ENCODE results near the gene CACNA2D3. TPM values are rescaled to one million over a fixed set of nuclear protein-coding genes. Genes with fewer than 3 reads are reported as not detected.
A peak's percentile ranks its signal among the peaks of the same experiment; 100 is the strongest.

CACNA2D3 gene
- total RNA-seq, 2 donors from 2014 or later, result not detected

- Mint-ChIP-seq H3K9me3 (peaks cover 0 to 1% of the 10 kb centered on the region in 2 donors), H3K27ac (no peak overlapping the region), H3K36me3 (no peaks in the 10 kb centered on the region)
- DNase-seq (ENCODE audit: low spot score in 2 of 2) (no peak), ATAC-seq (no peak)
These were observed 253.9 kb downstream of the CACNA2D3 start for GRCh38 chr3:54376142-54376807.

GRCh38 chr3:54376939-54377578 lies 254.7 kb downstream of the CACNA2D3 start:
- Mint-ChIP-seq H3K36me3 (no peaks in the 10 kb centered on the region), H3K27ac (no peak overlapping the region), H3K9me3 (peaks cover 0 to 4% of the 10 kb centered on the region in 2 donors)
- DNase-seq (ENCODE audit: low spot score in 2 of 2), result no peak
- no peak for ATAC-seq

GRCh38 chr3:54378184-54378583 lies 255.8 kb downstream of the CACNA2D3 start:
- ATAC-seq, result no peak
- Mint-ChIP-seq H3K9me3 (peaks cover 0 to 4% of the 10 kb centered on the region in 2 donors), H3K36me3 (no peaks in the 10 kb centered on the region), H3K27ac (no peak overlapping the region)
- DNase-seq (ENCODE audit: low spot score in 2 of 2), result no peak

- ATAC-seq, result no peak
These were observed 261.9 kb downstream of the CACNA2D3 start for GRCh38 chr3:54384279-54384678.

GRCh38 chr3:54390582-54390981 lies 268.2 kb downstream of the CACNA2D3 start:
- no peak for DNase-seq (ENCODE audit: low spot score in 2 of 2)
- ATAC-seq, result no peak
- Mint-ChIP-seq H3K27ac (no peak overlapping the region), H3K36me3 (no peaks in the 10 kb centered on the region), H3K9me3 (peaks cover 3 to 8% of the 10 kb centered on the region in 2 donors)

More at GRCh38 chr3:54384279-54384678, 261.9 kb downstream of the CACNA2D3 start:
- H3K9me3 Mint-ChIP-seq, result peaks cover 8% of the 10 kb centered on the region in 2 donors
- DNase-seq (ENCODE audit: low spot score in 2 of 2), result no peak
- H3K36me3 Mint-ChIP-seq, result no peaks in the 10 kb centered on the region
- H3K27ac Mint-ChIP-seq, result no peak overlapping the region

- Mint-ChIP-seq H3K9me3 (peaks cover 3% of the 10 kb centered on the region in 2 donors), H3K27ac (no peak overlapping the region), H3K36me3 (no peaks in the 10 kb centered on the region)
- no peak for ATAC-seq
- no peak for DNase-seq (ENCODE audit: low spot score in 2 of 2)
These were observed 270.8 kb downstream of the CACNA2D3 start for GRCh38 chr3:54393150-54393549.

GRCh38 chr3:54408328-54408727 lies 286.0 kb downstream of the CACNA2D3 start:
- ATAC-seq (no peak), DNase-seq (ENCODE audit: low spot score in 2 of 2) (no peak)
- no peak overlapping the region for H3K27ac Mint-ChIP-seq
- no peaks in the 10 kb centered on the region for H3K36me3 Mint-ChIP-seq
- peaks cover 9% of the 10 kb centered on the region in 2 donors for H3K9me3 Mint-ChIP-seq

- ATAC-seq (no peak), DNase-seq (ENCODE audit: low spot score in 2 of 2) (no peak)
- H3K27ac Mint-ChIP-seq, result no peak overlapping the region
- H3K9me3 Mint-ChIP-seq, result peaks cover 0 to 6% of the 10 kb centered on the region in 2 donors
- H3K36me3 Mint-ChIP-seq, result no peaks in the 10 kb centered on the region
These were observed 299.6 kb downstream of the CACNA2D3 start for GRCh38 chr3:54421943-54422342.

- Mint-ChIP-seq H3K27ac (no peak overlapping the region), H3K9me3 (no peaks in the 10 kb centered on the region), H3K36me3 (no peaks in the 10 kb centered on the region)
- ATAC-seq (no peak), DNase-seq (ENCODE audit: low spot score in 2 of 2) (no peak)
These were observed 301.9 kb downstream of the CACNA2D3 start for GRCh38 chr3:54424292-54424691.

- no peak for ATAC-seq
- Mint-ChIP-seq H3K9me3 (no peaks in the 10 kb centered on the region), H3K36me3 (no peaks in the 10 kb centered on the region), H3K27ac (no peak overlapping the region)
- DNase-seq (ENCODE audit: low spot score in 2 of 2), result no peak
These were observed 304.0 kb downstream of the CACNA2D3 start for GRCh38 chr3:54426381-54426780.

- H3K9me3 Mint-ChIP-seq, result no peaks in the 10 kb centered on the region
- no peak overlapping the region for H3K27ac Mint-ChIP-seq
- H3K36me3 Mint-ChIP-seq, result no peaks in the 10 kb centered on the region
- ATAC-seq (no peak), DNase-seq (ENCODE audit: low spot score in 2 of 2) (no peak)
These were observed 305.1 kb downstream of the CACNA2D3 start for GRCh38 chr3:54427501-54427900.

GRCh38 chr3:54427941-54428871 lies 305.9 kb downstream of the CACNA2D3 start:
- peak in 1 of 2 donors; percentile 42 for DNase-seq (ENCODE audit: low spot score in 2 of 2)
- no peak for ATAC-seq
- Mint-ChIP-seq H3K27ac (peak overlapping the region in 1 of 2 donors; percentile 65), H3K36me3 (no peaks in the 10 kb centered on the region), H3K9me3 (no peaks in the 10 kb centered on the region)

GRCh38 chr3:54432975-54433374 lies 310.6 kb downstream of the CACNA2D3 start:
- no peak for DNase-seq (ENCODE audit: low spot score in 2 of 2)
- peaks cover 0 to 8% of the 10 kb centered on the region in 2 donors for H3K9me3 Mint-ChIP-seq
- no peak overlapping the region for H3K27ac Mint-ChIP-seq
- ATAC-seq, result no peak
- no peaks in the 10 kb centered on the region for H3K36me3 Mint-ChIP-seq

GRCh38 chr3:54433846-54434245 lies 311.5 kb downstream of the CACNA2D3 start:
- no peak overlapping the region for H3K27ac Mint-ChIP-seq
- H3K36me3 Mint-ChIP-seq, result no peaks in the 10 kb centered on the region
- ATAC-seq (no peak), DNase-seq (ENCODE audit: low spot score in 2 of 2) (no peak)
- H3K9me3 Mint-ChIP-seq, result peaks cover 0 to 8% of the 10 kb centered on the region in 2 donors

GRCh38 chr3:54434756-54435155 lies 312.4 kb downstream of the CACNA2D3 start:
- DNase-seq (ENCODE audit: low spot score in 2 of 2), result no peak
- peaks cover 0 to 8% of the 10 kb centered on the region in 2 donors for H3K9me3 Mint-ChIP-seq
- no peaks in the 10 kb centered on the region for H3K36me3 Mint-ChIP-seq
- no peak overlapping the region for H3K27ac Mint-ChIP-seq
- ATAC-seq, result no peak

- H3K9me3 Mint-ChIP-seq, result peaks cover 4 to 8% of the 10 kb centered on the region in 2 donors
- no peaks in the 10 kb centered on the region for H3K36me3 Mint-ChIP-seq
- no peak for DNase-seq (ENCODE audit: low spot score in 2 of 2)
- no peak for ATAC-seq
- no peak overlapping the region for H3K27ac Mint-ChIP-seq
These were observed 314.9 kb downstream of the CACNA2D3 start for GRCh38 chr3:54437271-54437670.

- Mint-ChIP-seq H3K27ac (no peak overlapping the region), H3K9me3 (peaks cover 5 to 6% of the 10 kb centered on the region in 2 donors), H3K36me3 (no peaks in the 10 kb centered on the region)
- no peak for DNase-seq (ENCODE audit: low spot score in 2 of 2)
- ATAC-seq, result no peak
These were observed 321.3 kb downstream of the CACNA2D3 start for GRCh38 chr3:54443561-54444161.
